Activated naive CD8-positive, alpha-beta T cell treated with anti-CD3 and anti-CD28 coated beads, Interleukin-2, amount 50 U/mL, for 24 hours (primary cell): ENCODE measurements around the gene WBP1.

Experiments
- ATAC-seq: fragments of 150-1000 bp; cut with Tn5 transposase; one replicate; pipeline ENCODE4 v1.10.0; 2021
- DNase-seq: peaks from one replicate; pipeline ENCODE4 v3.0.0; 2021
- H3K27ac Mint-ChIP-seq: one replicate; pipeline ENCODE4 v1.8.0; 2021; ENCODE audit warnings: mild to moderate bottlenecking, mixed read lengths
- H3K27me3 Mint-ChIP-seq: one replicate; pipeline ENCODE4 v1.8.0; 2021; ENCODE audit warnings: mixed read lengths
- H3K36me3 Mint-ChIP-seq: one replicate; pipeline ENCODE4 v1.8.0; 2021; ENCODE audit warnings: low read depth, mixed read lengths
- H3K4me1 Mint-ChIP-seq: one replicate; pipeline ENCODE4 v1.8.0; 2021; ENCODE audit warnings: mixed read lengths
- H3K4me3 Mint-ChIP-seq: one replicate; pipeline ENCODE4 v1.8.0; 2021; ENCODE audit warnings: mild to moderate bottlenecking, moderate library complexity, mixed read lengths
- H3K9me3 Mint-ChIP-seq: one replicate; pipeline ENCODE4 v1.8.0; 2021; ENCODE audit warnings: mixed read lengths

WBP1 gene

DNA sequence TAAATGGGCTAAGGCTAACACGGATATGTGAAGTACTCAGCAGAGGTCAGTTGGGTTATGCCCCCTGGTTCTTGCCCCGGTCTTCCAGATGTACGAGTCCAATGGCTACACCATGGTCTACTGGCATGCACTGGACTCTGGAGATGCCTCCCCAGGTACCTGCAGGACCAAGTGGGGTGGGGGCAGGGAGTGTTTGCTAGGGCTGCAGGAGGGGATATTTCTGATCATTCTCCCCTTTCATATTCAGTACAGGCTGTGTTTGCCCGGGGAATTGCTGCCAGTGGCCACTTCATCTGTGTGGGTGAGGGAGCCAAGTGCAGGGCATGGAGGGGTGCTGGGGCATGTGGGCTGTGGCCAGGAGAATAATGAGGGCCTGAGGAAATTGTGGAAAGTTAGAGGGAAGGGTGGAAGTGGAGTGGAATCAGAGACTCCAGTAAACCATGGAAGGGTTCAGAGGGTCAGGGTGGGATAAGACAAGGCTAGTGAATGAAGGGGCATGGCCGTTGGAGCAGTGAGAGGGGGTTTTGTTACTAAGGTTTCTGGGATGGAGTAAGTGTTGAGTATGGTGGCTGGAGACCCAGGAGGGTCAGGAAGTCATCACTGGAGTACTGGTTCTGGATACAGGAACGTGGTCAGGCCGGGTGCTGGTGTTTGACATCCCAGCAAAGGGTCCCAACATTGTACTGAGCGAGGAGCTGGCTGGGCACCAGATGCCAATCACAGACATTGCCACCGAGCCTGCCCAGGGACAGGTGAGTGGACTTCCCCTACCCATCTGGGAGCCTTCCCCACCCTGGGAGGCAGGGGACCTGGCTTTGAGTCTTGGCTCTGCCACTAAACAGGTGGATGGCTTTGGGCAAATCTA lies 34.8 kb upstream of the WBP1 start:
- DNase-seq (no peak), ATAC-seq (no peak)
- H3K9me3 Mint-ChIP-seq: no peaks in the 10 kb centered on the region
- peaks cover 17% of the 10 kb centered on the region for H3K36me3 Mint-ChIP-seq
- peak overlapping the region; percentile 12 for H3K27ac Mint-ChIP-seq
- no peaks in the 10 kb centered on the region for H3K27me3 Mint-ChIP-seq
- peaks cover 29% of the 10 kb centered on the region for H3K4me1 Mint-ChIP-seq
- H3K4me3 Mint-ChIP-seq: peak overlapping the region; percentile 96

DNA sequence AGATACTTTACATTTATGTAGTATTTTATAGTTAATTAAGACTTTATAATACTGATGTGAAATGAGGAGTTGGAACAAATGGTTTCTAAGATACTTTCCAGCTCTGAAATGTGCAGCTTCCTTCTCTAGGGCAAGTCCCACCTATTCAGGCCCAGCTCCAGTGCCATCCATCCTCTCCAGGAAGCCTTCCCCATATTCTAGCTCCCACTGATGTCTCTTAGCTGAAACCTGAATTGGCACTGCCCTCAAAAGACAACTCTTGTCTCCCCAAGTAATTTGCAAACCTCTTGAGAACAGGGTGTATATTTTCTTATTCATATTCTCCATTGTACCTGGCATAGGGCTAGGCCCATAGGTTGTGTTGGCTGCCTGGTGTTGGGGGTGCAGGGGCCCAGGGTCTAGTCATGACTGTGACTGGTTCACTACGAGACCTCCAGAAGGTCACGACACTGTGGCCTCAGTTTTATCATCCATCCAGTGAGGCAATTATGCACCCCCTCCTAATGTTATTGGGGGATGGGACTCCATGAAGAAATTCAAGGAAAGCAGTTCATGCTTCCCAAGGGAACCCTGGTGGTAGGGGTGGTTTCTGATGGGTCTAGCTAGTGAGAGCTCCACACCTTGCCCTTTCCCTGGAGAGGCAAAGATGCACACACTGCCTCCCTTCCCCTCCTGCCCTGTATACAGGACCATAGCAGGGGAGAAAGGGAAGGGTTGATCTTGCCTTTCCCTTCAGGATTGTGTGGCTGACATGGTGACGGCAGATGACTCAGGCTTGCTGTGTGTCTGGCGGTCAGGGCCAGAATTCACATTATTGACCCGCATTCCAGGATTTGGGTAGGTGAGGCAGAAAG lies 33.9 kb upstream of the WBP1 start:
- ATAC-seq: no peak
- Mint-ChIP-seq H3K9me3 (no peaks in the 10 kb centered on the region), H3K27me3 (no peaks in the 10 kb centered on the region), H3K4me1 (peaks cover 27% of the 10 kb centered on the region), H3K36me3 (peaks cover 17% of the 10 kb centered on the region), H3K4me3 (no peak overlapping the region), H3K27ac (no peak overlapping the region)
- no peak for DNase-seq

DNA sequence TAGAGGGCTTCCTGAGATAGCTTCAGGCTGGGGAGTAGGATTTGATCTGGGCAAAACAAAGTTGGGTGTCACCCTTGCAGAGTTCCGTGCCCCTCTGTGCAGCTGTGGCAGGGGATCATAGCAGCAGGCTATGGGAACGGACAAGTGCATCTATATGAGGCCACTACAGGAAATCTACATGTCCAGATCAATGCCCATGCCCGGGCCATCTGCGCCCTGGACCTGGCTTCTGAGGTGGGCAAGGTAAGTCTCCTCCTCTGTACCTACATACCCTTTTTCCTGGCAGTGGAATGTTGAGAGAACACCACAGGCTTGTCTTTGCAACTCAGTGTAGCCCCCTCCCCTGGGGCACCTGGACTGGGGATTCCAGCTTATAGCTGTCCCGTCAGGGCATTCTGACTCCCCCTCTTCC lies 33.2 kb upstream of the WBP1 start:
- no peaks in the 10 kb centered on the region for H3K27me3 Mint-ChIP-seq
- no peak for ATAC-seq

DNA sequence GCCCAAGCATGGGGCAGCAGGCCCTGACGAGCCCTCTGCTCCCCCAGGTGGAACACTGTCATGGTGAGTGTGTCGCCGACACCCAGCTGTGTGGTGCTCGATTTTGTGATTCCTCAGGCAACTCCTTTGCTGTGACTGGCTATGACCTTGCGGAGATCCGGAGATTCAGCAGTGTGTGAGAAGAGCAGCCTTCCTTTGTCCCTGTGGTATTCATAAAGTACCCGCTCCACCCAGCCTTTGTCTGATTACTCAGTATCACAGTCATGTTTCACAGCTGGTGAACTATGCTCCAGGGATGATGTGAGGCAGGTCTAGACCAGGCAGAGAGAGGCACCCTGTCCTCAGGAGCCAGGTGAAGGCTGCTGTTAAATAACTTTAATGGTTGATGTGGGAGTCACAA lies 32.7 kb upstream of the WBP1 start:
- Mint-ChIP-seq H3K4me1 (peaks cover 20% of the 10 kb centered on the region), H3K27ac (no peak overlapping the region), H3K4me3 (no peak overlapping the region), H3K27me3 (no peaks in the 10 kb centered on the region), H3K9me3 (no peaks in the 10 kb centered on the region), H3K36me3 (peaks cover 17% of the 10 kb centered on the region)
- DNase-seq (no peak), ATAC-seq (no peak)

More for the DNA sequence above, 33.2 kb upstream of the WBP1 start:
- DNase-seq: no peak
- Mint-ChIP-seq H3K9me3 (no peaks in the 10 kb centered on the region), H3K4me3 (no peak overlapping the region), H3K27ac (no peak overlapping the region), H3K36me3 (peaks cover 17% of the 10 kb centered on the region), H3K4me1 (peaks cover 25% of the 10 kb centered on the region)

DNA sequence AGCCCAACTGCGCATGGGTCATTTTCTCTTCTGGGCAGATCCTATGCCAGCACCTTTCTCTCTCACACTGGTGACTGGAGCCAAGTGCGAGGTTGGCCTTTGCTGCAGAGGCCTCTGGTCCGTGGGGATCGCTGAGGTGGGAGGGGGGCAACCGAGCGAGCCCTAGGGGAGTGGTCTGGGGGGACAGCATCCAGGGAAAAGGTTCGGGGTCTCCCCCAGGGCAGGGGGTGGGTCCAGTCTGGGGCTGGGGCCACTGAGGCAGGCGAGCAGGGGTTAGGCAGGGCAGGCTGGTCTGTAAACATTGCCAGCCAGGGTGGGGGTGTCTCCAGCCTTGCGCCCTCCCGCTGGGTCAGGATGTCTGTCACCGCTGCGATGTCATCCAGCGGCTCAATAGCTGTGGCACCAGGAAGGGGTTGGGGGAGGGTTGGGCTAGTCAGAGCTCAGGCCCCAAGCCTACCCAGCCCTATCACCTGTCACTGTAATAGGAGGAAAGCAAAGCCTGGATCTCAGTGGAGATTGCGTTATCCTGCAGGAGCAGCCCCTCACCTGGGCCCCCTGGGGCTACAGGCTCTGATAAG lies 32.0 kb upstream of the WBP1 start:
- peaks cover 15% of the 10 kb centered on the region for H3K4me1 Mint-ChIP-seq
- no peaks in the 10 kb centered on the region for H3K9me3 Mint-ChIP-seq
- no peak for ATAC-seq
- no peaks in the 10 kb centered on the region for H3K27me3 Mint-ChIP-seq
- peaks cover 17% of the 10 kb centered on the region for H3K36me3 Mint-ChIP-seq
- H3K4me3 Mint-ChIP-seq: no peak overlapping the region
- no peak for DNase-seq
- no peak overlapping the region for H3K27ac Mint-ChIP-seq

DNA sequence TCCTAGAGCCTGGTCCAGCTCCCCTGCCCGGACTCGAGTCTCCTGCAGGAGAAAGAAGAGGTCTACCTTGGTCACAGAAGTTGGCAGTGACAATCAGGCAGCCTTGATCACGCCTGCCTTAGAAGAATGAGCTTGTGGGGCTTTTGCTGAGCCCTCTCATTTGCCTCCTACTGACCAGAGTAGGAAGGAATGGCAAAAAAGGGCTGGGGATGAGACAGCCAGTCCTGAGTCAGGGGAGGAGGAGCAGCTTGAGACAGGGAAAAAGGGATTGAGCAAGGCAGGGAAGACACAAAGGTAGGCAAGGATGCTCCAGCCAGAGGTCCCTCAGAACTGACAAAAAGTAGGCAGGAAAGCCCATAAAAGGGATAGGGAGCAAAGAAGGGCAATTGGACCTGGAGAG lies 30.7 kb upstream of the WBP1 start:
- Mint-ChIP-seq H3K4me3 (no peak overlapping the region), H3K9me3 (no peaks in the 10 kb centered on the region), H3K4me1 (peaks cover 5% of the 10 kb centered on the region), H3K36me3 (peaks cover 17% of the 10 kb centered on the region), H3K27me3 (no peaks in the 10 kb centered on the region), H3K27ac (no peak overlapping the region)
- DNase-seq (no peak), ATAC-seq (no peak)

DNA sequence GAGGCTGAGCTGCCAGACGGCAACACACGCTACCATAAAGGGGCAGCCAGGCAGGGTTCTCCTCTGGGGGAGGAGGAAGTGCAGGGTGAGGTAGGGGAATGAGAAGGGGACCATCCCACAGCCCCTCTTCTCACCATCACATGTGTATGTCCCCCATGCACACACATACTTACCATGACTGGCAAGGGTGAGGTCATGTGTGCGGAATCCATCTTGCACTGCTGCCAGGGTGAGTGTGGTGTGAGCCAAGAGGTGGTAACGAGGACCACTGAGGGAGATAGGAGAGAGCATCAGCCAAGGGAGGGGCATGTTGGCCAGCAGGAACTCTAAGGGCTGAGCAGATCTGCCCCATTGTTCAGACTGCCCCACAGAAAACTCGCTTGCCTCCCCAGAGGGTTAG lies 29.6 kb upstream of the WBP1 start:
- Mint-ChIP-seq H3K36me3 (peaks cover 9% of the 10 kb centered on the region), H3K4me1 (no peaks in the 10 kb centered on the region), H3K9me3 (no peaks in the 10 kb centered on the region), H3K4me3 (no peak overlapping the region), H3K27me3 (no peaks in the 10 kb centered on the region), H3K27ac (no peak overlapping the region)
- DNase-seq (no peak), ATAC-seq (no peak)

DNA sequence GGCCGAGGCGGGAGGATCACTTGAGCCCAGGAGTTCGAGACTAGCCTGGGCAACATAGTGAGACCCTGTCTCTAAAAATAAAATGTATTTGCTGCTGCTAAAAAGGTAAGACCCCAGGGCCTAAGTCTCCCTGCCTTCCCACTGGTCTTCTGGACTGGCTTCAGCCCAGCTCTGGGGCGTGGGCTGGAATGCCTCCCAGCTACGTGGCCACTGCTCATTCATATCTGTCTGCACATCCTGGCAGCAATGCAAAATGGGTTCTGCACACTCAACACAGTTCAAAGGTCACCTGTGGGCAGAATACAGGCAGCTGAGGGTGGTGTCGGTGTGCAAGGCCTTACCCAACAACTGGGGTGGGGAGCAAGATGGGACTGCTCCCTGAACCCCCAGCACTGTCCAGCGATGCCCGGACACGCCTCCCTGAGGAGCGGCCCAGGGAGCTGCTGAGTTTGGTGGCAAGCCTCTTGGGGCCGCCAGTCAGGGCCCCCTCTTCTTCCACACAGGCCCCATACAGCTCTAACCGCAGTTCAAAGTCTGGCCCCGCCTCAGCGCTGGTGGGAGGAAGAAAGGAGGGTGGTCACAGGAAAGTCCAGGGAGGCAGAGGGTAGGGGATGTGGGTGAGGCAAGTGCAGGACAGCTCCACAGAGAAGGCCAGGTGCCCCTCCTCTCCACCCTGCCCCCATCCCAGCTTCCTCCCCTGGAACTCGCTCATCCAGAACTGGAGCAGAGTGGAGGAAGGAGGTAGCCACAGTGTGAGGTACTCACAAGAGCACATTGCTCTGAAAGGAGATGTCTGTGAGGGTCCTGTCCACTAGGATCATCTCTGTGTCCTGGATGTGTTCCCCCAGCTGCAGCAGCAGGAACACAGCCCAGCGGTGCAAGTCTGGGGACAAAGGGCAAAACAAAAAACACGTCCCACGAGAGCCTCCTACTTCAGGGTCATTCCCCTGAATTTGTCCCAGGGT lies 28.5 kb upstream of the WBP1 start:
- ATAC-seq (no peak), DNase-seq (no peak)
- Mint-ChIP-seq H3K36me3 (peaks cover 7% of the 10 kb centered on the region), H3K27ac (no peak overlapping the region), H3K4me3 (no peak overlapping the region), H3K4me1 (no peaks in the 10 kb centered on the region), H3K27me3 (no peaks in the 10 kb centered on the region), H3K9me3 (no peaks in the 10 kb centered on the region)

DNA sequence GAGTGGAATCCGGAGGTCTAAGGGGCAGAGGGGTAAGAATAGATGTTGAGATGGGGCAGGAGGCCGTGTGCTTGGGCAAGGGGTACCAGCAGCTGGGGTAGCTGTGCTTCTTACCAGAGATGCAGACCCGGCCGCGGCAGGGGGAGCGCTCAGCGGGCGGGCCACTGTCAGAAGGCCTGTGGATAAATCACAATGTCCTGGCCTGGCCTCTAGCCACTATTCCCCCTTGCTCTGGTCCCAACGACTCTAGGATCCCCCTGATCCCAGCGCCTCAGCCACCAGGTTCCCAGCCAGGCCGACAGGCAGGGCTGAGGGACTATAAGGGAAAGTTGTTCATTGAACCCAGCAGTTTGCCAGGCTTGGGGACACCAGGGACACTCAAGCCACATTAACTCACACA lies 27.7 kb upstream of the WBP1 start:
- ATAC-seq (no peak), DNase-seq (no peak)
- peaks cover 3% of the 10 kb centered on the region for H3K36me3 Mint-ChIP-seq
- no peaks in the 10 kb centered on the region for H3K4me1 Mint-ChIP-seq
- H3K27ac Mint-ChIP-seq: no peak overlapping the region
- no peaks in the 10 kb centered on the region for H3K27me3 Mint-ChIP-seq
- H3K4me3 Mint-ChIP-seq: no peak overlapping the region
- no peaks in the 10 kb centered on the region for H3K9me3 Mint-ChIP-seq

DNA sequence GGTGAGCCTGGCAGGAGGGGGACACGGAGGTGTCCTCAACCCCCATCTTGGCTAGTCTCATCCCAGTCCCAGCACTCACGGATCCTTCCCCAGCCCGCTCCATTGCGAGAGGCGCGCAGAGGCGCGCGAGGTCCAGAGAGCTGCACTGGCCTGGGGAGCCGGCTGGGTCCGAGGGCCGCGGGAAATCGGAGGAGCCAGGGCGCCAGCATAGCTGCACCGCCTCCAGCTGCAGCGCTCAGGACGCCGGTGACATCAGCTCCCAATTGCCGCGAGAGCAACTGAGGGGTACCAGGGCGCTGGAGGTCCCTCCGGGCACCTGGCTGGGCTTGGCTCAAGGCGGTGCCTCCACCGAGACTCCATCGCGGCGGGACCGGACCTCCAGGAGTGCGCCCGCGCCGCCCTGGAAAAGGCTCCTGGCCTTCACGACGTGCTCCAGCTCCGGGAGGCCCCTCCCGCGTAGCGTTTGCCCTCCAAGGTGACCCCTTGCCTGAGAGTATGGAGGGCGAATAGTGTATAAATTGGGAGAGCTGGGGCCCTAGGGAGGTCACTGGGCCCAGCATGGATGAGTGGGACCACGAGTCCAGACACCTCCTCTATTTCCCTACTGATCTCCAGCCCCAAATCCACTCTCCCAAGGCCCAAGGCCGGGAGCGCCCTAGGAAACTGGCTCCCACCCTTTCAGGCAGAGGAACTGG lies 22.0 kb upstream of the WBP1 start:
- no peaks in the 10 kb centered on the region for H3K36me3 Mint-ChIP-seq
- peaks cover 19% of the 10 kb centered on the region for H3K27me3 Mint-ChIP-seq
- ATAC-seq: no peak
- no peaks in the 10 kb centered on the region for H3K9me3 Mint-ChIP-seq
- no peak overlapping the region for H3K4me3 Mint-ChIP-seq
- H3K4me1 Mint-ChIP-seq: peaks cover 10% of the 10 kb centered on the region
- H3K27ac Mint-ChIP-seq: no peak overlapping the region
- no peak for DNase-seq

DNA sequence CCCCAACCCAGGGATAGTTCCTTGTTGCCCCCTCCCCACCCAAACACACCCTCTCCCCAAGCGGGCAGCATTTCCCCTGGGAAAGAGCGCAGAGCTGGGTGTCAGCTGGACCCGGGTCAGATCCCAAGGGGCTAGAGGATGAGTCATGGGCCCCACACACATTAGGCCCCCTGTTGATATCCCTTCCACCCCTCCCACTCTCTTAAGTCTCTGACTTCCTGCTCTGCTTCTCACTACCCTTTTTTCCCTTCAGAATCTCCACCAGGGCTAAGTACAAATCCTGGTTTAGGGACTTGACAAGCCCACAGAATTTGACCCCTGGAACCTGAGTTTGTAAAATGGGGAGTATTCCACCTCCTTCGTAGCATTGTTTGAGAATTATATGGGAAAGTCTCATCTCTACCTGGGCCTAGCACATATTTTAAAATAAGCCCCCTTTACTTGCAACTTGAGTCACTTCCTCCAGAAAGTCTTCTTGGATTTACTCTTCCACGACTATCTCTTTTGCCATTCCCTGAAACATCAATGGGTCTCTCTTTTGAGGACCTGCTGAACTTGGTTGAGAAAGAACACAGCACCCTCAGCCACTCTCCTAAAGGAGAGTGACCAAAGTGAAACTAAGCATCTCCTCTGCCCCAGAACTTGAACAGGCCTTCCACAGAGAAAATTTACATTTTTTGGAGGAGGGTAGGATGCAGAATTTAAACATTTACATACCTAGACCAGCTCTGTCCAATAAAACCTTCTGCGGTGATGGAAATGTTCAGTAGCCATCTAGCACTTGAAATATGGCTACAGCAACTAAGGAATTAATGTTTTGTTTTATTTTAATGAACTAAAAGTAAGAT lies 21.2 kb upstream of the WBP1 start:
- Mint-ChIP-seq H3K9me3 (no peaks in the 10 kb centered on the region), H3K27me3 (peaks cover 21% of the 10 kb centered on the region), H3K4me1 (peaks cover 10% of the 10 kb centered on the region), H3K27ac (no peak overlapping the region), H3K4me3 (no peak overlapping the region), H3K36me3 (no peaks in the 10 kb centered on the region)
- ATAC-seq (no peak), DNase-seq (no peak)

DNA sequence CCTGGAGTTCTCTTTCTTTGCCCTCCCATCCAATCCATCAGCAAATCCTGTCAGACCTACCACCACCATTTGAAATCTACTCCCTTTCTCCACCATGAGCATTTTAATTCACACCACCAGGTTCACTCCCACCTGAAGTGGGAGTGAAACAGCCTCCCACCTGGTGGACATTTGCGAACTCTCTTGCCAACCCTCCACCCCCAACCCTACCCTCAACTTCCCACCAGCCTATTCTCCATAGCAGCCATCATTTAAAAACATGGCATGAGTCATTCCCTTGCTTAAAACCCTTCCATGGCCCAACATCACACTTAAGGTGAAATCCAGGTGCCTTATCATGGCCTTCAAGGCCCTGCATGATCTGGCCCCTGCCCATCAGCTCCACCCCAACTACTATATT lies 20.0 kb upstream of the WBP1 start:
- ATAC-seq (no peak), DNase-seq (no peak)
- H3K4me3 Mint-ChIP-seq: no peak overlapping the region
- peaks cover 13% of the 10 kb centered on the region for H3K4me1 Mint-ChIP-seq
- no peaks in the 10 kb centered on the region for H3K9me3 Mint-ChIP-seq
- H3K27ac Mint-ChIP-seq: no peak overlapping the region
- peaks cover 30% of the 10 kb centered on the region for H3K27me3 Mint-ChIP-seq
- H3K36me3 Mint-ChIP-seq: no peaks in the 10 kb centered on the region

DNA sequence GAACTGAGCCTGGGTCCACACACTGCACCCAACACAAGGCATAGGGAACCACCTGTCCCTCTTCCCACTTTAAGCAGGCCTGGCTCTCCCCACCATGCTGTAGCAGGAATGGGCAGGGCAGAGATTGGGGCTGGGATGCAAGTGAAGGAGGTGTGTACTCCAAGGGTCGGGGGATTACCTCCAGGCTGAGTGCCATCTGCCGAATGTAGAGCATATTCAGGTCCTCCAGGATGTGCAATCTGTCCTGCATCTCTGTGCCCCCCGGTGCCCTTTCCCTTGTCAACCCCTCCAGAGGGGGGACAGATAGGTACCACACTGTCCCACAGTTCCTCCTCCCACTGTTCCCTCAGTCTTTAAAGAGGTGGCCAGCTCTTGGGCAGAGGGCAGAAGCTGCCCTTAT lies 18.9 kb upstream of the WBP1 start:
- H3K4me1 Mint-ChIP-seq: peaks cover 16% of the 10 kb centered on the region
- no peaks in the 10 kb centered on the region for H3K9me3 Mint-ChIP-seq
- no peak for DNase-seq
- H3K27ac Mint-ChIP-seq: no peak overlapping the region
- peaks cover 35% of the 10 kb centered on the region for H3K27me3 Mint-ChIP-seq
- H3K4me3 Mint-ChIP-seq: no peak overlapping the region
- no peak for ATAC-seq
- no peaks in the 10 kb centered on the region for H3K36me3 Mint-ChIP-seq
